Activated CD4-positive, alpha-beta T cell treated with anti-CD3 and anti-CD28 coated beads, Interleukin-2, amount 10 ng/mL, durations not matched to agents 7 days and 5 days (primary cell): Measurements from ENCODE around the gene TMEM239. TPM values are rescaled to one million over a fixed set of nuclear protein-coding genes. Genes with fewer than 3 reads are reported as not detected.
A peak's percentile ranks its signal among the peaks of the same experiment; 100 is the strongest.

Source experiments
- CTCF ChIA-PET: fragments of 350-600 bp; sonication (Branson Sonifier 250); formaldehyde crosslinking; loops from one replicate; lab custom pipeline; 2021; ENCODE audit warnings: antibody characterized with exemption; lab: Charles Lee
- POLR2A ChIA-PET: fragments of 350-600 bp; sonication (Branson Sonifier 250); formaldehyde crosslinking; loops from one replicate; lab custom pipeline; 2021; ENCODE audit warnings: antibody characterized with exemption; lab: Charles Lee
- DNase-seq: peaks from one replicate; pipeline ENCODE4 v3.0.0-alpha.2; 2020
- H3K27ac Mint-ChIP-seq: one replicate; pipeline ENCODE4 v1.8.0; 2021; ENCODE audit warnings: mild to moderate bottlenecking, moderate library complexity, mixed read lengths
- H3K27me3 Mint-ChIP-seq: one replicate; pipeline ENCODE4 v1.8.0; 2021; ENCODE audit warnings: mixed read lengths
- H3K36me3 Mint-ChIP-seq: one replicate; pipeline ENCODE4 v1.8.0; 2021; ENCODE audit warnings: low read depth, mixed read lengths
- H3K4me1 Mint-ChIP-seq: one replicate; pipeline ENCODE4 v1.8.0; 2021; ENCODE audit warnings: mixed read lengths
- H3K4me3 Mint-ChIP-seq: one replicate; pipeline ENCODE4 v1.8.0; 2021; ENCODE audit warnings: mild to moderate bottlenecking, moderate library complexity, mixed read lengths
- H3K9me3 Mint-ChIP-seq: one replicate; pipeline ENCODE4 v1.8.0; 2021; ENCODE audit warnings: mixed read lengths
- total RNA-seq, 2 experiments: library from RNA; stranded (reverse); gene quantifications; one replicate each; pipeline ENCODE4 v1.2.3, GENCODE V29; 2021

The TMEM239 gene
- total RNA-seq, 2 experiments from 2014 or later = not detected

DNA sequence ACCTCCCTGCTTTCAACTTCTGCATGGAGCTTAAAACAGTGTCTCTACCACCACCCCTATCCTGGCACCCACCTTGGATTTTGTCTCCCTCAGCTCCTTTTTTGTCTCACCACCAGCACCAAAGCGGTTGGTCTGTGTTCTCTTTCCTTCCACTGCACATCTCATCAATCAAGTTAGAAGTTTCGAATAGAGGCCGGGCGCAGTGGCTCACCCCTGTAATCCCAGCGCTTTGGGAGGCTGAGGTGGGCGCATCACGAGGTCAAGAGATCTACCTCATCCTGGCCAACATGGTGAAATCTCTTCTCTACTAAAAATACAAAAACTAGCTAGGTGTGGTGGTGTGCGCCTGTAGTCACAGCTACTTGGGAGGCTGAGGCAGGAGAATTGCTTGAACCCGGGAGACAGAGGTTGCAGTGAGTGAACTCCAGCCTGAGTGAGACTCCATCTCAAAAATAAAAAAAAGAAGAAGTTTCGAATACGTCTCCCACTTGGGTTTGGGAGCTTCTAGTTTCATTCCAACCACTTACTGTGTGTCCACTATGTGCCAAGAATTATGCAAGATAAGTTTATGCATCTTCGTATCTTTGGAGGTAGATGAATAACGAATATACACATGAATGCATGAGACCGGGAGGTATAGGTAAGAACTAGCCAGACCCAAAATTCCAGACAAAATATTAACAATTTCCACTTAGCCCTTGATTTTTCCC is 18.4 kb downstream of the TMEM239 start:
- peaks cover 10% of the 10 kb centered on the region for H3K4me1 Mint-ChIP-seq
- H3K27me3 Mint-ChIP-seq = peaks cover 2% of the 10 kb centered on the region
- no peak overlapping the region for H3K4me3 Mint-ChIP-seq
- peaks cover 2% of the 10 kb centered on the region for H3K9me3 Mint-ChIP-seq
- H3K36me3 Mint-ChIP-seq = peaks cover 8% of the 10 kb centered on the region
- no peak overlapping the region for H3K27ac Mint-ChIP-seq
- POLR2A ChIA-PET = no interaction called here
- no peak for DNase-seq
- CTCF ChIA-PET = interaction anchor here (1.0 kb wide), 1 partner anchor 18 kb away, joined by 3 read pairs; no protein-coding TSS in a partner anchor

DNA sequence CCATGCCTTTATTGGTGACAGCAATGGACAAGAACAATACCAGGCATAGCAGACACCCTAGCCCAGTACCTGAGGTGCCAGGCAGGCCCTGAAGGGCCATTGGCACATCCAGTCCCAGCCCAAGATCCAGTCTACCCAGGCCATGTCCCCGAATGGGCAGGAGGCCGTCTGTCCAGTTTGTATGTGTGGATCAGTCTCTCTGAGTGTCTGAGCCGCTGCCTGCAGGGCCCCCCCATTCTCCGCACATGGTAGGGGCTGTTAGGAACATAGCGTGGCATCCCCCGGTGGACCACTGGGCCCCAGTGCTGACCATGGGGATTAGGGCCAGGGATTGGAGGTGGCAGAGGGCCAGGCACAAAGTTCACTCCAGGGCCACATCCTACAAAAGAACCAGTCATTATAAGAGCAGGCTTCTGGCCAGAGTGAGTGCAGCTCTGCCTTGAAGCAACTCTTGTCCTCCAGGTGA is 19.2 kb downstream of the TMEM239 start:
- Mint-ChIP-seq H3K27ac (no peak overlapping the region), H3K36me3 (peaks cover 8% of the 10 kb centered on the region), H3K4me3 (no peak overlapping the region), H3K9me3 (peaks cover 2% of the 10 kb centered on the region), H3K4me1 (peaks cover 13% of the 10 kb centered on the region), H3K27me3 (no peaks in the 10 kb centered on the region)
- no peak for DNase-seq
- POLR2A ChIA-PET = no interaction called here
- CTCF ChIA-PET = interaction anchor here (0.6 to 1.0 kb wide), 2 partner anchors 17 to 84 kb away, joined by 3 read pairs; no protein-coding TSS in a partner anchor

DNA sequence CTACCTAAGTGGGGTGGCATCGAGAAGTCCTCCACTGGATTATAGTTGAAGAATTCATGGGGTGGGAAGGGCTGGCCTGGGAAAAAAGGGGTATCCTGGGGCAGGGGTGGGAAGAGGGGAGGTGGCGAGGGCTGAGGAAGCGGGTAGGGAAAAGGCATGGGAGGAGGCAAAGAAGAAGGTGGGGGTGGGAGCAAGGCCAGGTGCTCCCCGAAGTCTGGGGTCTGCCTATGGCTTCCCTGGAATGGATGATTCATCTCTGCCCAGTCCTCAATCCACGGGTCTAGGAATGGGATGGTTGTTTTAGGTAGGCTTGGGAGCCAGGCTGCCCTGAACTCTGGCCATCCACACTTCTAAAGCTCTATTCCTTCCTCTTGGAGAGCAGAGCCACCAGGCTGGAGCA is 19.9 kb downstream of the TMEM239 start:
- Mint-ChIP-seq H3K36me3 (peaks cover 8% of the 10 kb centered on the region), H3K9me3 (peaks cover 2% of the 10 kb centered on the region), H3K4me1 (peaks cover 13% of the 10 kb centered on the region), H3K27ac (no peak overlapping the region), H3K4me3 (no peak overlapping the region), H3K27me3 (no peaks in the 10 kb centered on the region)
- POLR2A ChIA-PET = no interaction called here
- CTCF ChIA-PET = interaction anchor here (0.6 to 0.9 kb wide), 3 partner anchors 13 to 84 kb away, joined by 3 to 4 read pairs (median 3); no protein-coding TSS in a partner anchor
- no peak for DNase-seq

DNA sequence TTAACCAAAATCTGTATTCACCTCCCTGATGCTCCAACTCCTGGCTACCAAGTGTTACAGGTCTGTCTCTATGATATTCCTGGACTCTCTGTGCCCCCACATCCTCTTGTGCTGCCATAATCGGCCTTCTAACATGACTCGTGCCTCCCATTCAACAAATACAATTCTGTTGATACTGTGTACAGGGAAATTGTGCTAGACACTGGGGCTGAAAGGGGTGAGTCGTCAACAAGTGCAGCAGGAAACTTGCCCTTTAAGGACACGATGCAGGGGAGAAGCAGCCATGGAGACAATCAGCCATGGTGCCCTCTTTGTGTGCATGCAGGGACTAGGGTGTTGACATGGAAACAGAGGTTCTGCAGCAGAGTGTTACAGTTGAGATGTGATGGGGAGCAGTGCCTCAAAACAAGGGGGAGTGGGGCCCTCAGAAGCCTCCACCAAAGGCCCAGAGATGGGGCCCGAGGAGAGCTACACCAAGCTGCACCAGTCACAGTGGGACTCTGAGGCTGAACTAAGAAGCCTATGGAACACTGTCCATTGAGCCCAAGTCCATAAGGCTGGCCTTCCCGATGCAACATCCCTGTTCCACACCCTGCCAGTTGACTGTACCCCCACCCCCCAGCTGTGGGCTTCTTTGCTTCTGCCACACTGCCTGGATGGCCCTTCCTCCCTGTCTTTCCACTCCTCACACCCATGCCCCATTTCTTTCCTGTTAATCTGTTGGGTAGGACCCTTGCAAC is 21.2 kb downstream of the TMEM239 start:
- H3K4me1 Mint-ChIP-seq = peaks cover 16% of the 10 kb centered on the region
- H3K27ac Mint-ChIP-seq = no peak overlapping the region
- peaks cover 2% of the 10 kb centered on the region for H3K9me3 Mint-ChIP-seq
- peaks cover 8% of the 10 kb centered on the region for H3K36me3 Mint-ChIP-seq
- ChIA-PET CTCF (interaction anchor here (1.8 kb wide), 1 partner anchor 10 kb away, joined by 4 read pairs; no protein-coding TSS in a partner anchor), POLR2A (no interaction called here)
- H3K4me3 Mint-ChIP-seq = no peak overlapping the region
- no peaks in the 10 kb centered on the region for H3K27me3 Mint-ChIP-seq
- DNase-seq = no peak

DNA sequence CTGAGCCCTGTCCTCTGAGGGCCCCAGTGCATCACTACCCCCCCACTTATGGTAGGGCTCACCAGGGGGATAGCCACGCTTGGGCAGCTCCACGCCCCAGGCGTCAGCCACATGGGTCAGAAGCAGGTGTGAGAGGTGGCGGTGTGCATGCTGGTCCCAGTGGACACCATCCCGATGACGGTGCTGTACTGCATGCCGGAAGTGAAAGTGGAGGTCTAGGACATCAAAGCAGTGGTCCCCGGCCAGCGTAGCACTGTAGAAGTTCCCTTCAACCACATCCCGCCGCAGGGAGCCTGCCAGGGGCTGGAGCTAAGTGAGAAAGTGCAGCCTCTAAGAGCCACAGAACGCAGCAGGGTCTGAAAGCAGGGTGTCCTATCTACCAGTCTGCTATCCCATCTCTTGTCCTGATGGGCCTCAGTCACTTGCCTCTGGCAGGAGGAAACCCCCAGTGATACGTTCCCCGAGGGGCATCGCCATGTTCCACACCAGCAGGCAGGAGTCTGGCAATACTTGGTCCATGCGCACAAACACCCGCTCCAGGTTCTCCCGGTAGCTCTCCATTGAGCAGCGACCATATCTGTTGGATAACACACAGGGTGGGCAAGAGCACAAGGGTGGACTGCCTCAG is 22.1 kb downstream of the TMEM239 start:
- no peak for DNase-seq
- Mint-ChIP-seq H3K4me3 (no peak overlapping the region), H3K27me3 (no peaks in the 10 kb centered on the region), H3K36me3 (peaks cover 6% of the 10 kb centered on the region), H3K27ac (peak overlapping the region; percentile 26), H3K9me3 (peaks cover 2% of the 10 kb centered on the region), H3K4me1 (peaks cover 16% of the 10 kb centered on the region)
- POLR2A ChIA-PET = no interaction called here
- CTCF ChIA-PET = interaction anchor here (0.6 to 1.8 kb wide), 2 partner anchors 11 to 186 kb away, joined by 3 to 4 read pairs; no protein-coding TSS in a partner anchor

DNA sequence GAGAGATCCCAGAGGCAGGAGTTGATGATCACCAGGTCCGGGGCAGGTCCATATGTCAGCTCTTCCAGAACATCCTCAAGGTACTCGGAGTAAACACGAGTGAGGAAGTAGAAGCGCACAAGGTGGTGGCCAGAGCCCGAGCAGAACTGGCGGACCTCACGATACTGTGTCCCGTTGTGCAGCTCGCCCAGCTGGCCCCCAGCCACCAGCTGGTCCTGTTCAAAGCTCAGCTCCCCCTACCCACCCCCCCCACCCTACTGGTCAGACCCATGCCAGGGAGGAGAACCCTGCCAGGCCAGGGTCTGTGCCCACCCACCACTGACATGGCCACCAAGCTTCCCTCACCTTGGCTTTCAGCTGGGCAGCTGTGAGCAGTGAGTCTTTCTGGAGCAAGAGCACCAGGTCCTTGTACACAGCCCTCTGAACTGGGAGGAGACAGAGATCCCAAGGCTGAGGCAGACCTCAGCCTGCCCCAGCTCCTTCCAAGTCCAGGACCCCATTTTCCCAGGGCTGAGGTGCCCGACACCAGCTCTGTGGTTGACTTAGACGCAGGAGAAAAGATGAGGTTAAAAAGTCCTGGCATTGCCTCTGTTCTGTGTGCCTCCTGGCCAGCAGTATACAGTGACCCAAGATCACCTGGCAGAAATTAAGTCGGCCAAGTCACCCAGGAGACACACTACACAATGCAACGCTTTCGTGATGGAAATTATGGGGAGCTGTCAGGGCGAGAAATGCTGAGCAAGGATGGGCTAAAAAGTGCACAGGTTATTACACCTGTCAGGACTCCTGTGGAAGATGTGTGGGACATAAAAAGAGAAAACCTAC is 22.9 kb downstream of the TMEM239 start:
- Mint-ChIP-seq H3K27me3 (no peaks in the 10 kb centered on the region), H3K4me3 (peak overlapping the region; percentile 72), H3K4me1 (peaks cover 16% of the 10 kb centered on the region), H3K36me3 (peaks cover 6% of the 10 kb centered on the region), H3K9me3 (peaks cover 2% of the 10 kb centered on the region), H3K27ac (peak overlapping the region; percentile 96)
- CTCF ChIA-PET = interaction anchor here (0.5 to 1.8 kb wide), 3 partner anchors 12 to 187 kb away, joined by 3 to 4 read pairs (median 3); no protein-coding TSS in a partner anchor
- DNase-seq = no peak
- POLR2A ChIA-PET = no interaction called here

DNA sequence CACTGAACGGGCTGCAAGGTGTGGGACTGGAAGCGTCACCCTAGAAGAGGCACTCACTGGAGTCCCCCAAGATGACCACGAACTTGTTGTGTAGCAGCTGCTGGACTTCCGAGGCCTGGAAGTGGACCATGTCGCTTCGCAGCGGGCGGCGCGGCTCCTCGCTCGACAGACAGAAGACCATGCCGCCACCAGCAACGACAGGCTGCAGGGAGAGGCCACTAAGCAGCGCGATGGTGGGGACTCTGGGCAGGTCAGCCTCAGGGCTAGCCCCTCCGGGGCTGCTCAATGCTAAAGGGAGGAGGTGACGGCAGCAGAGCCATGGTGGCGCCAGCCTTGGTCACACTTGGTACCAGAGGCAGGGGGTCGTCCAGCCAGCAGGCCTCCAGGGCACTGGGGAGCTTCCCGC is 23.6 kb downstream of the TMEM239 start:
- Mint-ChIP-seq H3K9me3 (peaks cover 2% of the 10 kb centered on the region), H3K4me3 (peak overlapping the region; percentile 72), H3K27me3 (no peaks in the 10 kb centered on the region), H3K36me3 (peaks cover 9% of the 10 kb centered on the region), H3K4me1 (peaks cover 20% of the 10 kb centered on the region), H3K27ac (peak overlapping the region; percentile 96)
- ChIA-PET POLR2A (no interaction called here), CTCF (interaction anchor here (0.9 to 1.3 kb wide), 2 partner anchors 12 to 33 kb away, joined by 3 to 4 read pairs; no protein-coding TSS in a partner anchor)
- DNase-seq = no peak

DNA sequence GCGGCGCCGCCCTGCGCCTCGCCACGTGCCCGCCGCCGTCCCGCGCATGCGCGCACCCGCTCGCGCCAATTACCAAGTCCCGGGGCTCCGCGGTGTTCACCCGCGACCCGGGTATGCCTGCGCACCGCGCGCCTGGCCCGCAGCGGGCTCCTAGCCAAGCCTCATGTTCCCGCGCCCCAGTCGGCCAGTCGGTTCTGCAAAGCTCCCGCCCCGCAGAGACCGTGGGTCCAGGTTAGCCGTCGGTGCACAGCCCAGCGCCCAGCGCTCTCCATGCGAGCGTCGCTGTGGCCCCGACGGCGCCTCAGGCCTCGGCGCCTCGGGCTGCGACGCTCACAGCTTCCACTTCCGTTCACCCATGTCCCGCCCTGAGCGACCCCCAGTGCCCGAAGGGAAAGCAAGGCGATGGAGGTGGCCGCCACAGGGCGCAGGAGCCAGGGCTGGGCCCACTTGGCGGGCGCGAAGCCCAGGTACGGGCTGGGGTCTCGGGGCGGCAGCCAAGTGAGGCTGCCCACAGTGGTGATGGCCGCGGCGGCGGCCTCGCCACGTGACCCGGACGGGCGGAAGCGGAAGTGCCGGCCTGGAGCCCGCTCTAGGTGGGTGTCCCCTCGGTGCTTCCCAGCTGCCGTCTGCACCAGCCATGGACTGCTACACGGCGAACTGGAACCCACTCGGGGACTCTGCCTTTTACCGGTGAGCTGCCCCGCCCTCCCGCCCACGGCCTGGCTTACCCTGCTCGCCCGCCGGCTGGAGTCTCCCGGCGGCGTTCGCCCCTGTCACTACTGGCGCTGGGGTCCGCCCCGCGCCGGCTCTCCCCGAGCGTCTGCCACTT is 24.2 kb downstream of the TMEM239 start, which contains the start of the genes PCED1A and VPS16:
PCED1A (minus strand) TSS at position 518 of the 829 bp plus-strand sequence. CDS start 743 bp downstream, outside the sequence.
VPS16 (plus strand) TSS at position 608 of the 829 bp plus-strand sequence; CDS start at position 638, 30 bp downstream.
- Mint-ChIP-seq H3K4me3 (peak within 1 kb of the TSS; percentile 82), H3K27ac (peak within 1 kb of the TSS; percentile 96), H3K27me3 (no peaks in the 10 kb centered on the region), H3K9me3 (peaks cover 2% of the 10 kb centered on the region), H3K36me3 (peaks cover 14% of the 10 kb centered on the region), H3K4me1 (peaks cover 25% of the 10 kb centered on the region)
- POLR2A ChIA-PET = no interaction called here
- CTCF ChIA-PET = interaction anchor here (0.9 to 1.3 kb wide), 3 partner anchors 12 to 32 kb away, joined by 3 to 4 read pairs (median 3); no protein-coding TSS in a partner anchor
- DNase-seq = peak; percentile 87

DNA sequence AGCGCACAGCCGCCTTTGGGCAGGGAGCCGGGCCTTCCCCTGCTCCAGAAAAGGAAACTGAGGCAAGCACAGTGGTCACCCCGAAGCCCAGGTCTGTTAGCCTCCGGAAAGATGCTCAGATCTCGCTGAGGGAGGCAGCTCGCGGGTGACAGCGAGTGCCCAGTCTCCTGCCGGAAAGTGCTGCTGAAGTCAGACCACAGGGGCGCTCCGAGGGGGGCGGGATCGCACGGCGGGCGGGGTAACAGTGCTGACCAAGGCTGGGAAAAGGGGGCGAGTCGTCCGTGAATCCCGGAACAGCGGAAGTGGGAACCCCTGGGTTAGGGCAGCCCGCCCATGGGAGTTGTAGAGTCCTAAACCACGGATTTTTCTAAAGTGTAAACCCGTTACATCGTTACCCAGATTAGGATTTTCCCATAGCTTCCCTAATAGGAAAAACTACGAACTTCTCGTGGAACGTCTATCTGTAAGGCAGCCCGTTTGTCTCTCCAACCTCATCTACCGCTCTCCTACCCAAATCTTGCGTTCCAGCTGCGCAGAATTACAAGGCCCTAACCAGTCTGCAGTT is 24.9 kb downstream of the TMEM239 start:
- peaks cover 28% of the 10 kb centered on the region for H3K4me1 Mint-ChIP-seq
- DNase-seq = peak; percentile 44
- CTCF ChIA-PET = interaction anchor here (1.0 to 1.3 kb wide), 2 partner anchors 15 to 31 kb away, joined by 3 to 4 read pairs; no protein-coding TSS in a partner anchor

DNA sequence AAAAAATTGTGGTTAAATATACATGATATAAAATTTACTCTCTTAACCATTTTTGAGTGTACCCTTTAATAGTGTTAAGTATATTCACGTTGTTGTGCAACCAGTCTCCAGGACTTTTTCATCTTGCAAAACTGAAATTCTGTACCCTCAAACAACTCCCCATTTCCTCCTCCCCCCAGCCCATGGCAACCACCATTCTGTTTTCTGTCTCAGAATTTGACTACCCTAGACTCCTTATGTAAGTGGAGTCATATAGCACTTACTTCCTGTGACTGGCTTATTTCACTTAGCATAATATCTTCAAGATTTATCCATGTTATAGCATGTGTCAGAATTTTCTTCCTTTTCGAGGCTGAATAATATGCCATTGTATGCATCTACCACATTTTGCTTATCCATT is 29.4 kb downstream of the TMEM239 start:
- H3K27ac Mint-ChIP-seq = no peak overlapping the region
- ChIA-PET POLR2A (no interaction called here), CTCF (no interaction called here)
- no peak overlapping the region for H3K4me3 Mint-ChIP-seq
- H3K27me3 Mint-ChIP-seq = no peaks in the 10 kb centered on the region
- DNase-seq = no peak
- H3K36me3 Mint-ChIP-seq = peaks cover 18% of the 10 kb centered on the region
- H3K9me3 Mint-ChIP-seq = no peaks in the 10 kb centered on the region
- peaks cover 21% of the 10 kb centered on the region for H3K4me1 Mint-ChIP-seq

More for the DNA sequence above, 24.9 kb downstream of the TMEM239 start:
- Mint-ChIP-seq H3K27me3 (no peaks in the 10 kb centered on the region), H3K9me3 (peaks cover 2% of the 10 kb centered on the region), H3K36me3 (peaks cover 14% of the 10 kb centered on the region), H3K27ac (peak overlapping the region; percentile 89), H3K4me3 (peak overlapping the region; percentile 82)
- POLR2A ChIA-PET = no interaction called here

DNA sequence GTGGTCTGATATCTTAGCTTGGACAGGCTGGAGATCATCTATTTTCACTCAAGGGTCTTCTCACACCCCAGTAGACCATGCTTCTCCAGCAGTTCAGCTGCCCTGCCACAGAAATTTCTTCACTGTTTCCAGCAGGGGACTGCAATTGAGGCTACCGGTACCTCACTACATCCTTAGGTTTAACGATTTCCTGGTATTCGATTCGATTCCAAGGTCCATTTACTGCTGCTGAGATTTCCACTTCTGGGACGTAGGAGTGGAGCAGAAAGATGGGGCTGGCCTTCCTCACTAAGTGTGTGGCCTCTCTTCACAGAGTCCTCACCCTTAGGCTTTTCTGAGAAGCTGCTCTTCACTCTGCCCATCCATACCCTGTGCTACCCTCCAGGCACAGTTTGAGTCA is 30.5 kb downstream of the TMEM239 start:
- Mint-ChIP-seq H3K9me3 (no peaks in the 10 kb centered on the region), H3K4me1 (peaks cover 21% of the 10 kb centered on the region), H3K27me3 (no peaks in the 10 kb centered on the region), H3K4me3 (no peak overlapping the region), H3K36me3 (peaks cover 18% of the 10 kb centered on the region), H3K27ac (no peak overlapping the region)
- DNase-seq = no peak
- ChIA-PET POLR2A (no interaction called here), CTCF (no interaction called here)
